Effector CD8-positive, alpha-beta T cell (primary cell): ENCODE data around the gene TSNAXIP1.
A peak's percentile ranks its signal among the peaks of the same experiment; 100 is the strongest.

Experiments used
- DNase-seq: peaks from one replicate; lab custom pipeline; 2025; lab: John Stamatoyannopoulos, UW
- total RNA-seq, 4 experiments: gene quantifications; one replicate each; lab custom pipeline; 2026; lab: John Stamatoyannopoulos, UW

The TSNAXIP1 gene
- total RNA-seq, result 1.4 to 3.6 (median 2.6) reads per million in 4 experiments

- peak; percentile 92 for DNase-seq
Measured at GRCh38 chr16:67806428-67807147, at the start of gene TSNAXIP1, which contains the start of gene RANBP10. Gene TSNAXIP1 (plus strand): TSS chr16:67806889. CDS start chr16:67807150, 261 bp downstream. Gene RANBP10 (minus strand): TSS chr16:67806560. CDS start chr16:67806536, 24 bp downstream.

GRCh38 chr16:67758006-67758405 lies 48.7 kb upstream of the TSNAXIP1 start:
- no peak for DNase-seq

GRCh38 chr16:67758966-67759365 lies 47.7 kb upstream of the TSNAXIP1 start:
- no peak for DNase-seq

- no peak for DNase-seq
Measured at GRCh38 chr16:67760206-67760955, 46.3 kb upstream of the TSNAXIP1 start.

GRCh38 chr16:67760956-67761230 lies 45.8 kb upstream of the TSNAXIP1 start:
- DNase-seq, result no peak

GRCh38 chr16:67761924-67762323 lies 44.8 kb upstream of the TSNAXIP1 start:
- no peak for DNase-seq

- no peak for DNase-seq
Measured at GRCh38 chr16:67762385-67762784, 44.3 kb upstream of the TSNAXIP1 start.

GRCh38 chr16:67763066-67763465 lies 43.6 kb upstream of the TSNAXIP1 start:
- no peak for DNase-seq

GRCh38 chr16:67764158-67764667 lies 42.5 kb upstream of the TSNAXIP1 start:
- no peak for DNase-seq

GRCh38 chr16:67766291-67766690 lies 40.4 kb upstream of the TSNAXIP1 start:
- no peak for DNase-seq

GRCh38 chr16:67767953-67768352 lies 38.7 kb upstream of the TSNAXIP1 start:
- DNase-seq, result no peak

GRCh38 chr16:67770346-67770991 lies 36.2 kb upstream of the TSNAXIP1 start:
- no peak for DNase-seq

GRCh38 chr16:67773099-67773498 lies 33.6 kb upstream of the TSNAXIP1 start:
- no peak for DNase-seq

- no peak for DNase-seq
Measured at GRCh38 chr16:67773569-67774456, 32.9 kb upstream of the TSNAXIP1 start.

GRCh38 chr16:67774457-67774853 lies 32.2 kb upstream of the TSNAXIP1 start:
- no peak for DNase-seq

GRCh38 chr16:67775273-67775672 lies 31.4 kb upstream of the TSNAXIP1 start:
- DNase-seq, result no peak

- no peak for DNase-seq
Measured at GRCh38 chr16:67779256-67780014, 27.3 kb upstream of the TSNAXIP1 start.

GRCh38 chr16:67780847-67781564 lies 25.7 kb upstream of the TSNAXIP1 start:
- no peak for DNase-seq

- DNase-seq, result no peak
Measured at GRCh38 chr16:67781565-67781921, 25.1 kb upstream of the TSNAXIP1 start.
